COLO829 (cell line): ENCODE results near the gene CYP4Z1.
"Not testable (repeated sequence)": the region's sequence is repeated elsewhere in the genome, so short reads cannot be mapped to it uniquely, and the experiment has no call there.

ENCODE experiments used
- DNase-seq: peaks from one replicate; pipeline ENCODE4 v3.0.0; 2012; ENCODE audit warnings: low spot score

Gene CYP4Z1, protein sequence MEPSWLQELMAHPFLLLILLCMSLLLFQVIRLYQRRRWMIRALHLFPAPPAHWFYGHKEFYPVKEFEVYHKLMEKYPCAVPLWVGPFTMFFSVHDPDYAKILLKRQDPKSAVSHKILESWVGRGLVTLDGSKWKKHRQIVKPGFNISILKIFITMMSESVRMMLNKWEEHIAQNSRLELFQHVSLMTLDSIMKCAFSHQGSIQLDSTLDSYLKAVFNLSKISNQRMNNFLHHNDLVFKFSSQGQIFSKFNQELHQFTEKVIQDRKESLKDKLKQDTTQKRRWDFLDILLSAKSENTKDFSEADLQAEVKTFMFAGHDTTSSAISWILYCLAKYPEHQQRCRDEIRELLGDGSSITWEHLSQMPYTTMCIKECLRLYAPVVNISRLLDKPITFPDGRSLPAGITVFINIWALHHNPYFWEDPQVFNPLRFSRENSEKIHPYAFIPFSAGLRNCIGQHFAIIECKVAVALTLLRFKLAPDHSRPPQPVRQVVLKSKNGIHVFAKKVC

DNA sequence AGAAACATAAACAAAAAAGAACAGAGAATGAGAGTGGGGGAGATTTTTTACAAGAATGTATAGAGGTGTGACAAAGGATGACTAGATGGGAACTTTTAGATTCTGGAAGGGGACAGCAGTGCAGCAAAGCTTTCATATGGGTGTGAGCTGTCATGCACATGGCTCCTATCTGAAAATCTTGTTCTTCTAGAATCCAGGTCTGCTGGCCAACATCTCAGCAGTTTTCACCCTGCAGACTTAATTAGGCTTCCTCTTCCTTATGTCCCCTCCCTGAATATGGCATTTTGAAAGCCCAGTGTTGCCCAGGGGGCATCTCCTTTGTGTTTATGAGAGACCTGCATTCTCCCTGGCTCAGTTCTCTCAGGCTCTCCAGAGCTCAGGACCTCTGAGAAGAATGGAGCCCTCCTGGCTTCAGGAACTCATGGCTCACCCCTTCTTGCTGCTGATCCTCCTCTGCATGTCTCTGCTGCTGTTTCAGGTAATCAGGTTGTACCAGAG, at the start of gene CYP4Z1:
Gene CYP4Z1 (plus strand): TSS at position 135 of the 498 bp plus-strand sequence. CDS start 260 bp downstream, at position 395.
- DNase-seq, result no peak

DNA sequence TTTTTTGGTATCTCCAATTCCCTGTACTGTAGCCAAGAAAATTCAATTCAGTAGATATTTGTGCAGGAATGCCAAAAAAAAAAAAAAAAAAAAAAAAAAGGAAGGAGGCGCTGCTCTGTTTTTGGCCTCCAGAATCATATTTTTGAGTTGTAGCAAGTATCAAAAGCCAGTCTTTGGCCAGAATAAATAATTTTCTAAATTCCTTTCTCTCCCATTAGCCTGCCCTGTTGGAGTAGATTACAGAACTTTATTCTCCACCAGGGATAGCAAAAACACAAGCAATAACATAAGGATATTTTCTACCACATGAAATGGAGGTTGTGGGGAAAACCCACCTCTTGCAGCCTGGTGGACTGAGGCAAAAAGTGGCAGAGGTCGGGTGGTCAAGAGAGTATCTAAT, 46.0 kb upstream of the CYP4Z1 start:
- no peak for DNase-seq

DNA sequence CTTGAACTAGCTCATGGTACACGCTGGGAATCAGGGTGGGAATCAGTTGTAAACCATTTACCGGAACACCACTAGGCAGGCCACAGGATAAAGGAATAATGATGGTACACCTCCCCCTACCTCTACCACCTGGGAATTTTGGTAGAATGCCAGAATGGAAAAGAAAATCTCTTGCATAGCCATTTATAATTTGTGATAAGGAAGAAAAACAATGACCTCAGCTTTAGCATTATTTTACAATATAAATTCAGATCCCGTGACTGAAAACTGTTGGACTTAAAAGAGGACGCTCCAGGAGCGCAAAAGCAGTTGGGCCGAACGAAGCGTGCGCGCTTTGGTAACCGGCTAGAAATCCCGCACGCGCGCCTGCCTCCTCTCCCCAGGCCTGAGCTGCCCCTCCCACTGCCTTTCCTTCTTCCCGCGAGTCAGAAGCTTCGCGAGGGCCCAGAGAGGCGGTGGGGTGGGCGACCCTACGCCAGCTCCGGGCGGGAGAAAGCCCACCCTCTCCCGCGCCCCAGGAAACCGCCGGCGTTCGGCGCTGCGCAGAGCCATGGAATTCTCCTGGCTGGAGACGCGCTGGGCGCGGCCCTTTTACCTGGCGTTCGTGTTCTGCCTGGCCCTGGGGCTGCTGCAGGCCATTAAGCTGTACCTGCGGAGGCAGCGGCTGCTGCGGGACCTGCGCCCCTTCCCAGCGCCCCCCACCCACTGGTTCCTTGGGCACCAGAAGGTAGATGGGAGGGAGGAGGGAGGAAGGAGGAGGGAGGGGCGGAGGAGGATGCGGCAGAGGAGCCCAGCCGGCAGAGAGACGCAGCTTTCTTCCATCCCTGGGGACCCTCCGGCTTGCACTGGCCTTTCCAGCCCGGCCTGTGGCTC, 43.5 kb upstream of the CYP4Z1 start, which contains the start of gene CYP4X1:
Gene CYP4X1 (plus strand): TSS at position 402 of the 873 bp plus-strand sequence. CDS start 149 bp downstream, at position 551.
- no peak for DNase-seq

DNA sequence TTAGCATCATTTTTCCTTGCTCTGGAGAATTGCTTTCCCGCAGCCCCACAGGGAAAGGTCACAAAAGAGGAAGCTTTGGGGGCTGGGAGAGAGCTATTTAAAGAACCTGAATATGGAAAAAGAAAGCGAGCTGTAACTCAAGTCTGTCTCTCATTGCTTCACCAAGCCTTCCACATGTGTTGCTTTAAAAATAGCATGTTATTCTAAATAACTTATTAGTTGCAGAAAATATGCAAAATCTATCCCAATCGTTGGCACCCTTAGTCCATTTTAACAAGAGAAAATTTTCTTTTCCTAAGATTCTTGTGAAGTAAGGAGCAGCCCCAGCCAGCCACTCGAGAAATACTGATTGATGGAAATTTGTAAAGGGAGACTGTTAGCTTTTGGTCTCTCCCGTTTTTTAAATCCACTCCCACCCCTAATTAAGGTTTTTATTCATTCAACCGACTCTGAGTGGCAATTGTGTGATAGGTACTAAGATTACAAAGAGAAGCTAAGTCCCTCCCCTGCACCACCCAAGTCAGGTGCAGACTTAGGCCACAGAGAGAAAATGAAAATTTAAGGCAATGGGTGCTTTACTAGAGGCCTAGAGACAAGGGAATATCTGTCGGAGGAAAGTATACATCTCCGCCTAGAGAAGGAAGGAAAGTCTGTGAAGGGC, 42.8 kb upstream of the CYP4Z1 start:
- no peak for DNase-seq

DNA sequence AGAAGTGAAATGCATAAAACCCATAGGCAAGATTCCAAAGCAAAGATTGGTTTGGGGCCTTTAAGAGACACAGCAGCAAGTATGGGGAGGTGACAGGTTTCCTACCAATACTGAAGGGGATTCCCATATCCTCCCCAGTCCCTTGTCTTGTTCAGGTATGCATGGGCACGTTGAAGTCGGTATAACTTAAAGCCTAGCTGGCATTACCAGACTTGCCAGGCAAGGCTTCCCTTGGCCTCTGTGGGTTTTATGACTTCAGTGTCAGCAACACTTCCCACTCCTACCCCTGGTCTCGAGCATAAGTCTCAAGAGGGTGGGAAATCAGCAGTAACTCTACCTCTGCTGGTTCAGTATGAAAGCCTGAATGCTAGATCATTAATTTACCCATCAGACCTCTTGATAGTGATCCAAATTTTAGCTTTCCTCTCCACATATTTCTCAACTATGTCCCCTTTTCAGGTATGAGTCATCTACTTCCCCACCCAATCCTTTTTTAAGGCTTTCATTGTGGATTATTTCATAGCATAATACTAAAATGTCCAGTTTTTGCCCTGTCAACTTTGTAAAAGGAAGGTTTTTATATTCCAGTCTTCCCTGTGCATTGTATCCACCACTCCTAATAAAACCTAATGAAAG, 36.7 kb upstream of the CYP4Z1 start:
- no peak for DNase-seq

DNA sequence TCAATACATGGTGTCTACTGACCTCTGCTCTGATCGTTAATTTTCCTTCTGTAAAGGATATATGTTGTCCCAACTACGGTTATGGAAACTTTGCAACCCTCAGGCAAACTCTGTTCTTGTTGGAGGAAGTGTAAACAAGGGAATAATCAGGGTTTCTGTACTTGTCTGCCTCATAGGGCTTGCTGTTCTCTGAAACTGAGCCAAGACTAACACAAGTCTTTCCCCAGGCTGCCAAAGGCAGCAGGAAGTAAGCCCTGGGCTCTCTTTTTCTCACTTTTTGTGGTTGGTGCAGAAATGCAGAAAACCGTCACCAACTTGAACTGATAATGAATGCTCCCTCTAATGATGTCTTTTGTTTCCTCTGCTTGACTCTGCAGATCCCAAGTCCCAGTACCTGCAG, 36.0 kb upstream of the CYP4Z1 start:
- no peak for DNase-seq

DNA sequence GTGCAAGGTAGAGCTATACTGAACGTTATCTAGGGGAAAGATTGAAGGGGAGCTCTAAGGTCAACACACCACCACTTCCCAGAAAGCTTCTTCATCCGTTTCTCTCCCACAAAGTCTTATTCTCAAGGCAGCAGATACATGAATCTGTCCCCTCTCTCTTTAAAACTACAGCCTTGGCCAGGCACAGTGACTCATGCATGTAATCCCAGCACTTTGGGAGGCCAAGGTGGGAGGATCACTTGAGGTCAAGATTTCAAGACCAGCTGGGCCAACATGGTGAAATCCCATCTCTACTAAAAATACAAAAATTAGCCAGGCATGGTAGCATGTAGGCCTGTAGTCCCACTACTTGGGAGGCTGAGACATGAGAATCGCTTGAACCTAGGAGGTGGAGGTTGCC, 35.4 kb upstream of the CYP4Z1 start:
- DNase-seq, result no peak

DNA sequence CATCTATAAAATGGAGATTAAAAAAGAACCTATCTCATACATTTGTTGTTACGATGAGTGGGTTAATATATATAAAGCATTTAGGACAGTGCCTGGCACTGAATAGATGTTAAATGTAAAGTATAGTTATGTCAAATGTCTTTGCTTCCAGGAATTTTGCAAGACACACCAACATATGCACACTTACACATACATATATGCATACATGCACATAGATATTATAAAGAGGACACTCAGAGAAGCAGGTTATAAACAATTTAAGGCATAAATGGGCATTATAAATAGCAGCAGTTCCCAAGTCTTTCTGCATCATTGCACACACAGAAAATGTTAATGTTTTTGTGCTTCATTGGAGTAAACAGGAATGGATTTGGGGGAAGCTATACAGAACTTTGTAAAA, 30.3 kb upstream of the CYP4Z1 start:
- no peak for DNase-seq

DNA sequence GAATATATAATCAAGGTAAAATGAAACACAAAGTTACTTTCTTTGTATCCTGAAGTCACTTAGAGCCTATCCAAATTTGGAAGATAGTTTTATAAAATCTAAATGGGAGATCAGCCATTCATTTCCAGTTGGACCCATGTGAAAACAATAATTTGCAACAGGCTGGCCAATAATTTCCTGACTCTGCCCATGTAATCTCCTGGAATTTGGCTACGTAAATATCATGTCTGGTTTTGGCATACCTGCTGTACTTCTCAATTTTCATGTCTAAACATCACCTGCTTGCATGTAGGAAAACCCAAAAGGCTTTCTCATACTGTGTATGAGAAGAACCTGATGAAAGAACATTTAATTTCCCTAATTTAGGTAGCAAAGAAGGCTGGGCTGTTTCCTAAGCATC, 7.7 kb upstream of the CYP4Z1 start:
- no peak for DNase-seq

DNA sequence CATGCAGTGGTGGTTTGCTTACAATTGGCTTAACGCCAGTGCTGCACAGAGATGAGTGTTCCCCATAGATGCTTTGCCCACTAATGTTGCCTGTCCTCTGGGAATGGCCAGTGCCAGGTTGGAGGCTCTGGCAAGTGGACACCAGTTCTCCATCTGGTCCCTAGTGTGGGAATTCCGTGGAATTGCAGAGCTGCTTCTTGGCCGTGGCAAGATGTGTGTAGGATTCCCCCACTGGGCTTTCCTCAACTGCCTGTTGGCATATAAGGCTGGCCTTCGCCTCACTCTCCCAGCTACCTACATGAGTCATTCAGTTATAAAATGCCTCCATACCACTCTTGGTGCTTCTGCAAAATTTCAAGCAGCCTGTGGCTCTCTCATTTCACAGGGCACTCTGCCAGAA, 2.0 kb downstream of the CYP4Z1 start:
- not testable (repeated sequence) for DNase-seq

DNA sequence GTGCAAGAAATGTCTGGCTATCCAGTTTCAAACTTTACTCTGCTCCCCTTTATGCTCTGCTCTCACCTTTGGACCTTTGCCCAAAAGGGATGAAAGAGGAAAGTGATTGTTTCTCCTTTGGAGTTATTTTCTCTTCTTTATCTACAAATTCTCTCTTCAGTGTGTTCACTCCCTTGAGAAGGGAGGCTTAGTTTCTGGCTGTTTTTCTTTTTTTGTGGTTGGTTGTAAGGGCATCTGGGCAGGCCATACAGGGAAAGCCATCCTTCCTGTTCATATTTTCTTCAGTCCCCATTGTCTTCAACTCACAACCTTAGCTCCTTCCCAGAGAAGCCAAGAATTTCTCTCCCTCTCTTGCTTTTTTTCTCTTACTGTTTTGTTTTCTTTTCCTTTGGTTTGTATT, 2.5 kb downstream of the CYP4Z1 start:
- not testable (repeated sequence) for DNase-seq

DNA sequence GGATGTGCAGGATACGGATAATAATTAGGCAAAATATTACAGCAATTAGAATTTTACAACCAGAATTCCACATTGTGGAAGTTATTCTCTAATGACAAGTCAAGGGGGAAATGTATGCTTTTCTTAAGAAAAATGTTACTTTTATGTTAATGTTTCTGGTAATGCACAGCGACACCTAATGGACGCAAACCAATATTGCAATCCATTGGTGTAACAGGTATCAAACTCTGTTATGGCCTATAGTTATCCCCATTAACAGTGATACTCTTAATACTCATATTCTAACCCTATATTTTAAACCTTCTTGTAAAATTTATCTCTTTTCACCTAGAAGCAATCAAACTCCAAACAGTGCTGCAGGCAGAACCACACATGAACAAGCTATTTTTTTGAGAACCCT, 22.3 kb downstream of the CYP4Z1 start:
- DNase-seq, result not testable (repeated sequence)

DNA sequence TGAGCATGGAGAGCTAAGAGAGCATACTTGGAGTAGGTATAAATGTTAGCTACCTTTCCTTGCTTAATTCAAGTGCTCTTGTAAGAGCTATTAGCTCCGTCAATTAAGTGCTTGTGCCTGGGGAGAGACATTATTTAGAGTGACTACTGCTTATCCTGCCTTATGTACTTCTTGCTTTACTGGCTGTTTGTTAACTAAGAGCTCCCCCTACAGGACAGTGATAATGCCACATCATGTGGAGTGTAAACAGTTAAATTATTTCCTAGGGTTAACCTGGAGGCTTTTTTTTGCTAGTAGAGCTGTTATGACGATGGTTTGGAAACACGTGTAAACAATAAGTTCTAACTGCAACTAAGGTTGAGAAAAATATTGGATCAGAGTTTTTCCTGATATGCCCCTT, 24.4 kb downstream of the CYP4Z1 start:
- not testable (repeated sequence) for DNase-seq

DNA sequence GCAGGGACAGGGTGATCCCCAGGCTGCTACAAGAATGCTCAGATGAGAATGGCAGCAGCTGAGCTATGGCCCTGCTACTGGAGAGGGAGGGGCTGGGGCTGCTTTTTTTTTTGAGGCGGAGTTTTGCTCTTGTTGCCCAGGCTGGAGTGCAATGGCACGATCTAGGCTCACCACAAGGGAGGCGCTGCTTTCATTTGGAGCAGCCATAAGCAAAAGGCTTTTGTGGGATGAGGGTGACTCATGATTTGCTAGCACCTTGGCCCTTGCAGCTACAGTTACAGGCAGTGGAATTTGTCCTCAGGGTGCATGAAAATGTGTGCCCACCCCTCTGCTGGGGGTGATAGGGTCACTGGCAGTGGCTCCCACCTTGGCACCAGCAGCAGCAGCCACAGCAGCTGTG, 37.8 kb downstream of the CYP4Z1 start:
- DNase-seq, result no peak

DNA sequence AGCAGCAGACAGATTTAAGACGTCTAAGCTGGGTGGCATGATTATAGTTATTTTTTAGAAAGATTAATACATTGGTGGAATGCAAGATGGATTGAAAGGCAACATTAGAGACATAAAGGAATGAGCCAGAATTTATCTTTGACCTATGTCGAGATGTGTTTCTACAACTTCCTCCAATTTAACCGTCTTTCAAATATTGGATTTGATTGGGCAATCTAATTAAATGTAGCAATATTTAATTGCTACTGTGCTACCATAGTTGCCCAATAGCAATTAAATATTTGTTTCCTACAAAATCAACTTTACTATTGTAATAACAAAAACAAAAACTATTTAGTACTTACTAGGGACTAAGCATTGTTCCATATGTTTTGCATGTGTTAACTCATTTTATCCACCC, 39.8 kb downstream of the CYP4Z1 start:
- DNase-seq, result no peak

DNA sequence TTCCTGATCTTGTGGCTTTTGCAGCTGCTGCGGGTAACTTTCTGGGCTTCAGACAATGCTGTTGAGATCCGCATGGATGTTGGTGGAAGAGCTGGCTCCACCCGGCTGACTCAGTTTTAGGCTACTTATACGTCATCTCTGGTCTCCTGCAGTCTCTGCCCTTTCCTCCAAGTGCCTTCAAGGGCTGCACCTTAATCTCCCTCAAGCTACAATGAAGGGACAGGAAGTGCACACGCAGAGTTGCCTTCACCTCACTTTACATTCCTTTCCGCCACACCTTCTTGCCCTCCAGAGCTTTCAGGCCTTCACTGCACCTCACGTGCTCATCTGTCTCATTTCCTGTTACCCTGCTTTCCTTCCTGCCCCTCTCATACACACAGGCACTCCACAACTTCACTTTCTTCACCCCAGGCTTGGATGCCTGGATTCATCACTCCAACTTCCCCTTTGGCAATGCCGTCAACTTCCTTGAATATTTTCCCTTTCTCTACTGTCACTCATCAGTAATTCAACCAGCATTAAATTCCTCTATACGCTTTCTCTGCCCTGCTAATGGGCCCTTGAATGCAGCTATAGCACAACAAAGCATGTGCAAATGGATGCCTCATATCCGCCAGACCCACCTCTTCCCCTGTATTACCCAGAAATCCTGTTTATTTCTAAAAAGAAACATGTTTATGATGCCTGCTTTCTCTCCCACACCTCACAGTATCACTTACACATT, 41.0 kb downstream of the CYP4Z1 start:
- not testable (repeated sequence) for DNase-seq

DNA sequence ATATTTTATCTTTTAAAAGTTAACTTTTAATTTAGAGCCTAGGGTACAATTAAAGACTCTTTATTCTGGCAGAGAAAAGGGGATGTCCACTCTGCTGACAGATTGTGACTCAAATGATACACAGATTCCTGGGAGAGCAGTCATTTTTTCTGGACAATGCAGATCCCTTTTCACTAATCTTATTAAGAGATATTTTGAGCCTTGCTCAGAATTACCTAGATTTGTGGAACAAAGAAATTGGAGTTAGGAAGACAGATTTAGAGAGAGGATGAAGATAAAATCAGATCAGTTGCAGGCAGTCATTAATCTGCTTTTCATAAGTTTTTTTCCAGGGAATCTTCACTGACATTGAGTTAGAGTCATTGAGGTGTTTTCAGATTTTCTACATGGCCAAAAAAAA, 42.5 kb downstream of the CYP4Z1 start:
- not testable (repeated sequence) for DNase-seq

DNA sequence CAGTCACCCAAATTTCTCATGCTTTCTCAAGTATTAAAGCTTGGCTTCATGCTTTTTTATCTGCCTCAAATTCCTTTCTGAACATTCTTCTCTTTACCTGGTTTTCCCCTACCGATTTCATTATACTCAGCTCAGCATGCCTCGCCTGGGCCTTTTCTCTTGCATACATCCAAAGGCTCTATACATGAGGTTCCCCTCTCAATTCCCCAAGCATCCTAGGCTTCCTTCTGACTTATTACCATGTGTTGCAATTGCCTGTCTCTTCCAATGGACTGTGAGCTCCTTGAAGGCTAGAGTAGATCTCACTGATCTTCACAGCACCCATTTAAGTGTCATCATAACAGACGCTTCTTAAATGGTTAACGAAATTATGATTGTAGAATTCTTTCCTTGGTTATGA, 46.1 kb downstream of the CYP4Z1 start:
- DNase-seq, result no peak

DNA sequence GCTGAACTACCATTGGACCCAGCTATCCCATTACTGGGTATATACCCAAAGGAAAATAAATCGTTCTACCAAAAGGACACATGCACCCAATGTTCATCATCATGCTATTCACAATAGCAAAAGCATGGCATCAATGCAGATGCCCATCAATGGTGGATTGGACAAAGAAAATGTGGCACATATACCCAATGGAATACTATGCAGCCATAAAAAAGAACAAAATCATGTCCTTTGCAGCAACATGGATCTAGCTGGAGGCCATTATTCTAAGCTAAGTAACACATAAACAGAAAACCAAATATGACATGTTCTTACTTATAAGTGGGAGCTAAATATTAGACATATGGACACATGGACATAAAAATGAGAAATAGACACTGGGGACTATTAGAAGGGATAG, 54.0 kb downstream of the CYP4Z1 start:
- DNase-seq, result not testable (repeated sequence)

DNA sequence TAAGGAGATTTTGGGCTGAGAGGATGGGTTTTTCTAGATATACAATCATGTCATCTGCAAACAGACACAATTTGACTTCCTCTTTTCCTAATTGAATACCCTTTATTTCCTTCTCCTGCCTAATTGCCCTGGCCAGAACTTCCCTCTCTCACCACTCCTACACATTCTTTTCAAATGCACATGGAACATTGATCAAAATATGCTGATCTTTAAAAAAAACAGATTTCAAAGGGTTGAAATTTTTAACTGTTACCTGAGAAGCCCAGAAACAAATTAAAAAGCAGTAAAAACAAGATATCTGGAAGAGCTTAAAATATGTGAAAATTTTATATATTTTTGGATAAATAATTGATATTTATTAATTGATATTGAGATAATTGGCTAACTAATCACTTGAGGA, 57.8 kb downstream of the CYP4Z1 start:
- not testable (repeated sequence) for DNase-seq

DNA sequence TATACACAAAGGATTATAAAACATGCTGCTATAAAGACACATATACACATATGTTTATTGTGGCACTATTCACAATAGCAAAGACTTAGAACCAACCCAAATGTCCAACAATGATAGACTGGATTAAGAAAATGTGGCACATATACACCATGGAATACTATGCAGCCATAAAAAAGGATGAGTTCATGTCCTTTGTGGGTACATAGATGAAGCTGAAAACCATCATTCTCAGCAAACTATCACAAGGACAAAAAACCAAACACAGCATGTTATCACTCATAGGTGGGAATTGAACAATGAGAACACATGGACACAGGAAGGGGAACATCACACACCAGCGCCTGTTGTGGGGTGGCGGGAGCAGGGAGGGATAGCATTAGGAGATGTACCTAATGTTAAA, 60.0 kb downstream of the CYP4Z1 start:
- not testable (repeated sequence) for DNase-seq
